Smooth muscle cell of the umbilical artery (primary cell): ENCODE results near the gene ADAP2. TPM values are rescaled to one million over a fixed set of nuclear protein-coding genes. Genes with fewer than 3 reads are reported as not detected.

Experiments used
- total RNA-seq: library from RNA; depleted of rRNA; stranded (reverse); fragments of >200 nt; gene quantifications from 2 replicates; pipeline ENCODE4 v1.2.3, GENCODE V29; 2014

Gene ADAP2
- 0.60 TPM in 1 of 2 replicates, not detected in the other for total RNA-seq

GRCh38 chr17:30921544-30922196, at the start of gene ADAP2:
TSS of gene ADAP2 (plus strand) at chr17:30921945. CDS start at chr17:30922015, 70 bp downstream.

GRCh38 chr17:30906101-30906911, 15.4 kb upstream of the ADAP2 start, which contains the start of gene TEFM:
TSS of gene TEFM (minus strand) at chr17:30906238. CDS start at chr17:30906198, 40 bp downstream.

GRCh38 chr17:30970831-30971567, 49.3 kb downstream of the ADAP2 start, which contains the start of gene RNF135:
TSS of gene RNF135 (plus strand) at chr17:30971039. CDS start at chr17:30971074, 35 bp downstream.

Other genes with a start within 250 kb of the ADAP2 start
- 16.6 and 21.6 TPM in 2 replicates for gene CRLF3, start 97.3 kb upstream of the ADAP2 start, total RNA-seq
- 0.89 and 3.0 TPM in 2 replicates for gene ATAD5, start 90.0 kb upstream of the ADAP2 start, total RNA-seq
- gene TEFM, start 15.7 kb upstream of the ADAP2 start, total RNA-seq, result 8.0 and 13.1 TPM in 2 replicates
- gene RNF135, start 49.1 kb downstream of the ADAP2 start, total RNA-seq, result 6.8 and 7.8 TPM in 2 replicates
- gene NF1, start 173.0 kb downstream of the ADAP2 start, total RNA-seq, result 73.0 and 89.5 TPM in 2 replicates